Measurements from ENCODE around the gene ITPRID2. TPM values are rescaled to one million over a fixed set of nuclear protein-coding genes. Genes with fewer than 3 reads are reported as not detected.

Gene ITPRID2
- total RNA-seq, 1 experiment from 2014 or later = 1,605 TPM

DNA sequence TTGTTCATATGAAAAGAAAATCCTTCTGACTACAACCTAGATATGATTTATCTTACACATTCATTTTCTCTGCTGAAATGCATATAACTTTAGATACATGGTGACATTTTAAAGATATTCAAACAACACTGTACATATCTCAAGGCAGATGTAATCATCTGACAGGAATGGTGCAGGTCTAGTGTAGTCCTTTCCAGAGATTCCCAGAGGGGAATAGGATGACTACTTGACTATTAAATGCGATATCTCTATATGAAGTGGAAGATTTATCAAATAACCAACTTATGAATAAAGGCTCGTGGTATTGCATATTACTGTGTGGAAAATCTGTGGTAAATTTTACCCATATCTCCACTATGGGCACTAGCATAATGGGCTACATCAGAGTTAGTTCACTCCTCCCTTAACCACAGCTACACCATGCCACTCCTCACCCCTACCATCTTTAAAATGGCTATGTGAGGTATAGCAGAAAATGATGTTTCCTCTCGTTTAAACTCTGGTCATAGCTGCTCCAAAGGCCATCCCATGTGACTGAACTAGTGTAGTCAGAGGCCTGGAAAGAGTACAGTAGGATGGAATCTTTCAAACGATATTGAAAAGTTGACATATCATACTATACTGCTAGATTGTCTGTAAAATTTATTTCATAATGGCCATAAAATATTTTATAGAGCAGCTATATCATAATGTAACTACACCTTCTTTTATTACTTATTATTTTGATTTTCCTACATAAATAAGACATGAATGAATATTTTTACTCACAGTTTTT is 9.1 kb upstream of the ITPRID2 start:
- DNase-seq (ENCODE audit: low read depth, low spot score) (no peak), ATAC-seq (no peak)
- ChIA-PET RAD21 (ENCODE audit: low non-redundant PET in 1 of 2, low total read pairs in 2 of 2, uncharacterized antibody in 2 of 2, unreplicated experiment in 2 of 2) (no interaction called here), CTCF (interaction anchor here (0.9 kb wide), 1 partner anchor 9 kb away, joined by 5 read pairs; the partner anchor contains the start of gene ITPRID2), POLR2A (no interaction called here)
- Histone ChIP-seq H3K9me3 (ENCODE audit: control insufficient read depth in 1 of 2, insufficient read depth in 1 of 2, low read depth in 1 of 2, low read length in 2 of 2) (no peaks in the 10 kb centered on the region), H3K4me2 (ENCODE audit: low read length) (no peak overlapping the region), H3K9me2 (ENCODE audit: insufficient read depth) (no peaks in the 10 kb centered on the region), H2AFZ (ENCODE audit: low read depth, low read length, poor library complexity, severe bottlenecking) (no peak overlapping the region), H3K36me3 (ENCODE audit: control insufficient read depth in 1 of 2, insufficient read depth in 2 of 2, low read length in 2 of 2) (no peaks in the 10 kb centered on the region), H3K79me2 (ENCODE audit: insufficient read depth, low read length) (no peaks in the 10 kb centered on the region), H3K4me1 (ENCODE audit: control insufficient read depth in 1 of 2, insufficient read depth in 2 of 2, low read length in 2 of 2) (peaks cover 16 to 60% of the 10 kb centered on the region in 2 experiments), H3K4me3 (replicated peaks in 1 of 2; ENCODE audit: low read depth in 1 of 2, low read length in 2 of 2) (no peak overlapping the region), H3K9ac (ENCODE audit: low read length) (no peak overlapping the region), H3K27ac (ENCODE audit: low read depth, low read length) (no peak overlapping the region), H4K20me1 (ENCODE audit: insufficient read depth) (no peaks in the 10 kb centered on the region), H3K27me3 (ENCODE audit: insufficient read depth, low read length) (no peaks in the 10 kb centered on the region)
- intact Hi-C loops (cut with micrococcal nuclease) = no loop called here
- BruUV-seq (replicated peaks) = no TSS peak
- TF ChIP-seq SRF (IDR thresholded peaks at IDR 0.05; ENCODE audit: low read depth) (no peak), POLR2AphosphoS5 (IDR thresholded peaks at IDR 0.05; ENCODE audit: low read depth, low read length) (no peak), JUND (IDR thresholded peaks at IDR 0.05) (no peak), EGR1 (IDR thresholded peaks at IDR 0.05; ENCODE audit: low read depth) (no peak), ELF1 (IDR thresholded peaks at IDR 0.05; ENCODE audit: borderline replicate concordance, low read depth) (no peak), POLR2A (IDR thresholded peaks at IDR 0.05; ENCODE audit: borderline replicate concordance, extremely low read depth, insufficient read depth, insufficient read length) (no peak), CBX3 (IDR thresholded peaks at IDR 0.05; ENCODE audit: low read depth) (no peak)
- TF ChIP-seq, protein P1, sequence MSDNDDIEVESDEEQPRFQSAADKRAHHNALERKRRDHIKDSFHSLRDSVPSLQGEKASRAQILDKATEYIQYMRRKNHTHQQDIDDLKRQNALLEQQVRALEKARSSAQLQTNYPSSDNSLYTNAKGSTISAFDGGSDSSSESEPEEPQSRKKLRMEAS (IDR thresholded peaks at IDR 0.05) = no peak
- TF ChIP-seq, protein P2, sequence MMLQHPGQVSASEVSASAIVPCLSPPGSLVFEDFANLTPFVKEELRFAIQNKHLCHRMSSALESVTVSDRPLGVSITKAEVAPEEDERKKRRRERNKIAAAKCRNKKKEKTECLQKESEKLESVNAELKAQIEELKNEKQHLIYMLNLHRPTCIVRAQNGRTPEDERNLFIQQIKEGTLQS (IDR thresholded peaks at IDR 0.05) = no peak

DNA sequence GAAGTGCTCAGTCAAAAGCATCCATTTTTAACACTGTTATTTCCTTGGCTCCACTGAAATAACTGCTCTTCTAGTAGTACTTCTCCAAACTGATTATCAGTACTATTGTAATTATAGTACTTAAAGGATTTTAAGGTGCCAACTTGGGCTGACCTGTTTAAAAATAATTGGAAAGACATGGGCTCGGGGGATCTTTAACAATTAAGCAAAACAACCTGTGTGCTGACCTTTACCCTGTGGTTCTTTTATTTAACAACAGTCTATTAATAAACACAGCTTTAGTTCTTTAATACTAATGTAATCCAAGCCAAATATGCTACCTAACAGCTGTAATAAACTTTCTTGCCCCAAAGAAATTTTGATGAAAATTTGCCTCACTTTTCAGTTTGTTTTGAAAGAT is 6.9 kb upstream of the ITPRID2 start:
- ChIA-PET CTCF (no interaction called here), RAD21 (ENCODE audit: low non-redundant PET in 1 of 2, low total read pairs in 2 of 2, uncharacterized antibody in 2 of 2, unreplicated experiment in 2 of 2) (no interaction called here), POLR2A (no interaction called here)
- DNase-seq (ENCODE audit: low read depth, low spot score) (no peak), ATAC-seq (no peak)
- H3K27me3 ChIP-seq (ENCODE audit: insufficient read depth, low read length) = no peaks in the 10 kb centered on the region
- no peak for TF ChIP-seq ELF1 (IDR thresholded peaks at IDR 0.05; ENCODE audit: borderline replicate concordance, low read depth)
- no peak for TF ChIP-seq ZNF274 (IDR thresholded peaks at IDR 0.05; ENCODE audit: low read depth, low read length)
- no peak for TF ChIP-seq YY1 (IDR thresholded peaks at IDR 0.05; ENCODE audit: extremely low read depth, insufficient replicate concordance, low read depth, low read length)
- TF ChIP-seq, protein P1 (IDR thresholded peaks at IDR 0.05) = no peak
- TF ChIP-seq, protein P3, sequence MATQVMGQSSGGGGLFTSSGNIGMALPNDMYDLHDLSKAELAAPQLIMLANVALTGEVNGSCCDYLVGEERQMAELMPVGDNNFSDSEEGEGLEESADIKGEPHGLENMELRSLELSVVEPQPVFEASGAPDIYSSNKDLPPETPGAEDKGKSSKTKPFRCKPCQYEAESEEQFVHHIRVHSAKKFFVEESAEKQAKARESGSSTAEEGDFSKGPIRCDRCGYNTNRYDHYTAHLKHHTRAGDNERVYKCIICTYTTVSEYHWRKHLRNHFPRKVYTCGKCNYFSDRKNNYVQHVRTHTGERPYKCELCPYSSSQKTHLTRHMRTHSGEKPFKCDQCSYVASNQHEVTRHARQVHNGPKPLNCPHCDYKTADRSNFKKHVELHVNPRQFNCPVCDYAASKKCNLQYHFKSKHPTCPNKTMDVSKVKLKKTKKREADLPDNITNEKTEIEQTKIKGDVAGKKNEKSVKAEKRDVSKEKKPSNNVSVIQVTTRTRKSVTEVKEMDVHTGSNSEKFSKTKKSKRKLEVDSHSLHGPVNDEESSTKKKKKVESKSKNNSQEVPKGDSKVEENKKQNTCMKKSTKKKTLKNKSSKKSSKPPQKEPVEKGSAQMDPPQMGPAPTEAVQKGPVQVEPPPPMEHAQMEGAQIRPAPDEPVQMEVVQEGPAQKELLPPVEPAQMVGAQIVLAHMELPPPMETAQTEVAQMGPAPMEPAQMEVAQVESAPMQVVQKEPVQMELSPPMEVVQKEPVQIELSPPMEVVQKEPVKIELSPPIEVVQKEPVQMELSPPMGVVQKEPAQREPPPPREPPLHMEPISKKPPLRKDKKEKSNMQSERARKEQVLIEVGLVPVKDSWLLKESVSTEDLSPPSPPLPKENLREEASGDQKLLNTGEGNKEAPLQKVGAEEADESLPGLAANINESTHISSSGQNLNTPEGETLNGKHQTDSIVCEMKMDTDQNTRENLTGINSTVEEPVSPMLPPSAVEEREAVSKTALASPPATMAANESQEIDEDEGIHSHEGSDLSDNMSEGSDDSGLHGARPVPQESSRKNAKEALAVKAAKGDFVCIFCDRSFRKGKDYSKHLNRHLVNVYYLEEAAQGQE (IDR thresholded peaks at IDR 0.05; ENCODE audit: low read depth) = no peak
- TF ChIP-seq, protein P4, sequence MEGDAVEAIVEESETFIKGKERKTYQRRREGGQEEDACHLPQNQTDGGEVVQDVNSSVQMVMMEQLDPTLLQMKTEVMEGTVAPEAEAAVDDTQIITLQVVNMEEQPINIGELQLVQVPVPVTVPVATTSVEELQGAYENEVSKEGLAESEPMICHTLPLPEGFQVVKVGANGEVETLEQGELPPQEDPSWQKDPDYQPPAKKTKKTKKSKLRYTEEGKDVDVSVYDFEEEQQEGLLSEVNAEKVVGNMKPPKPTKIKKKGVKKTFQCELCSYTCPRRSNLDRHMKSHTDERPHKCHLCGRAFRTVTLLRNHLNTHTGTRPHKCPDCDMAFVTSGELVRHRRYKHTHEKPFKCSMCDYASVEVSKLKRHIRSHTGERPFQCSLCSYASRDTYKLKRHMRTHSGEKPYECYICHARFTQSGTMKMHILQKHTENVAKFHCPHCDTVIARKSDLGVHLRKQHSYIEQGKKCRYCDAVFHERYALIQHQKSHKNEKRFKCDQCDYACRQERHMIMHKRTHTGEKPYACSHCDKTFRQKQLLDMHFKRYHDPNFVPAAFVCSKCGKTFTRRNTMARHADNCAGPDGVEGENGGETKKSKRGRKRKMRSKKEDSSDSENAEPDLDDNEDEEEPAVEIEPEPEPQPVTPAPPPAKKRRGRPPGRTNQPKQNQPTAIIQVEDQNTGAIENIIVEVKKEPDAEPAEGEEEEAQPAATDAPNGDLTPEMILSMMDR (IDR thresholded peaks at IDR 0.05 in 2 of 3, conservative IDR thresholded peaks at IDR 0.05 in 1 of 3; ENCODE audit: borderline replicate concordance in 1 of 3, insufficient read depth in 1 of 3, low read depth in 2 of 3, low read length in 2 of 3) = no peak
- TF ChIP-seq CBX3 (IDR thresholded peaks at IDR 0.05; ENCODE audit: low read depth) = no peak
- H3K27ac ChIP-seq (ENCODE audit: low read depth, low read length) = no peak overlapping the region
- peaks cover 4% of the 10 kb centered on the region; the same call in 1 of the 2 replicates for H3K79me2 ChIP-seq (ENCODE audit: insufficient read depth, low read length)
- H3K9me2 ChIP-seq (ENCODE audit: insufficient read depth) = no peaks in the 10 kb centered on the region
- H4K20me1 ChIP-seq (ENCODE audit: insufficient read depth) = no peaks in the 10 kb centered on the region
- no peak overlapping the region for H3K4me3 ChIP-seq (replicated peaks in 1 of 2; ENCODE audit: low read depth in 1 of 2, low read length in 2 of 2)
- H3K9ac ChIP-seq (ENCODE audit: low read length) = no peak overlapping the region
- no peaks in the 10 kb centered on the region for H3K9me3 ChIP-seq (ENCODE audit: control insufficient read depth in 1 of 2, insufficient read depth in 1 of 2, low read depth in 1 of 2, low read length in 2 of 2)
- no peaks in the 10 kb centered on the region for H3K36me3 ChIP-seq (ENCODE audit: control insufficient read depth in 1 of 2, insufficient read depth in 2 of 2, low read length in 2 of 2)
- intact Hi-C loops (cut with micrococcal nuclease) = no loop called here
- no TSS peak for BruUV-seq (replicated peaks)
- no peak overlapping the region for H2AFZ ChIP-seq (ENCODE audit: low read depth, low read length, poor library complexity, severe bottlenecking)
- H3K4me1 ChIP-seq (ENCODE audit: control insufficient read depth in 1 of 2, insufficient read depth in 2 of 2, low read length in 2 of 2) = peaks cover 18 to 63% of the 10 kb centered on the region in 2 experiments
- H3K4me2 ChIP-seq (ENCODE audit: low read length) = no peak overlapping the region
